ENCODE measurements around the gene SERINC2. TPM values are rescaled to one million over a fixed set of nuclear protein-coding genes. Genes with fewer than 3 reads are reported as not detected.

The SERINC2 gene
- total and polyA plus RNA-seq, 9 of the 15 experiments (the other 6 are each of a cell fraction or from before 2014, with no cell fraction given), result 0.07 to 1.2 (median 0.70) TPM; not detected in 2

DNA sequence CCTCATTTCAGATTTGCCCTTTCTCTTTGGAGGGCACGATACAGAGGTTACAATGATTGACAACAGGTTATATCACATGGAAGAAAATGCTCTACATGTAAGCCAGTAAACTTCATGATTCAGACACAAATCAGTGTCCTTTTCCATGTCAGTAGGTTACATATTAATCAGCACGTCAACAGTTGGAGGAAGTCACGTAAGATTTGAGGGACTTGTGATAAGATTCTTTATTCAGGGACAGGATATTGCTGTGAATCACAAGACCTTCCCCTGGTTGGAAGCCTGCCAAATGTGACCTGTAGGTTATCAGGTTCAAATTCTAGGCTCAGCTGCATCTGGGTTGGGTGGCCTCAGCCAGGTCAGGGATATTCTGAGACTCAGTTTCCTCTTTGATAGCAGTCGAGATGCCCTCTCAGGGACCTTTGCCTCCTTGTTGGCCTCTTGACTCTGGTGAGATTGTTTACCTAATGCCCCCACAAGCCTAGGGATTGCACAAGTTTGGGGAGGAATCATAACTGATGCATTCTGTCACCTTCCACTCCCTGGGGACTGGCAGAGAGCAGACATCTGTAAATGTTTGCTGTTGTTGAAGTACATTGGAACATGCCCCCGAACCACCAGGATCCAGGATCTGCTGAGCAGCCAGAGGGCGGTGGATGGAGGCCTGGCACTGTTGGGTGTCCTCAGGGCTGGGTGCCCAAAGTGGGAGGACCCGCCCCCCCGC is 31.9 kb downstream of the SERINC2 start:
- Histone ChIP-seq H2AFZ (ENCODE audit: low read depth, low read length) (no peak overlapping the region), H4K20me1 (replicated peaks; ENCODE audit: control insufficient read depth, insufficient read depth, low read length) (no peaks in the 10 kb centered on the region), H3K4me2 (ENCODE audit: insufficient read depth, low read length) (no peak overlapping the region), H3K4me3 (no peak overlapping the region), H3K9ac (ENCODE audit: insufficient read depth in 1 of 2, low read depth in 2 of 2, low read length in 2 of 2) (no peak overlapping the region), H3K79me2 (ENCODE audit: control insufficient read depth, insufficient read depth, low read length) (no peaks in the 10 kb centered on the region), H3K9me3 (replicated peaks; ENCODE audit: control insufficient read depth, insufficient read depth, low read depth, low read length) (no peaks in the 10 kb centered on the region), H3K36me3 (ENCODE audit: control insufficient read depth, insufficient read depth, low read length) (no peaks in the 10 kb centered on the region), H3K27ac (ENCODE audit: extremely low read depth, low read depth, low read length) (no peak overlapping the region), H3K9me1 (ENCODE audit: control insufficient read depth, insufficient read depth, low read length) (no peaks in the 10 kb centered on the region), H3K4me1 (replicated peaks in 1 of 2; ENCODE audit: control insufficient read depth in 2 of 2, insufficient read depth in 2 of 2, low read length in 2 of 2) (peaks cover 2 to 4% of the 10 kb centered on the region in 2 experiments; a peak in 3 of 5 replicates), H3K27me3 (ENCODE audit: control insufficient read depth in 2 of 2, insufficient read depth in 2 of 2, low read length in 2 of 2) (peaks cover 11 to 31% of the 10 kb centered on the region in 2 experiments)
- no peak for FAIRE-seq
- BruUV-seq (replicated peaks), result no TSS peak
- WGBS (ENCODE audit: insufficient coverage, low coverage, missing lambda C conversion rate), result under 1% methylated on average over 8 of the region's 8 CpGs
- intact Hi-C loops (cut with micrococcal nuclease), result no loop called here
- in situ Hi-C loops (cut with MboI), result no loop called here
- peak in 1 of 4 experiments; percentile 25 for DNase-seq (ENCODE audit: extremely low read depth in 1 of 4, low spot score in 3 of 4)
- CTCF ChIA-PET (ENCODE audit: low intra/inter-chr PET ratio), result no interaction called here
- POLR2A ChIA-PET, result no interaction called here
- no peak for ATAC-seq
- TF ChIP-seq, protein P1, sequence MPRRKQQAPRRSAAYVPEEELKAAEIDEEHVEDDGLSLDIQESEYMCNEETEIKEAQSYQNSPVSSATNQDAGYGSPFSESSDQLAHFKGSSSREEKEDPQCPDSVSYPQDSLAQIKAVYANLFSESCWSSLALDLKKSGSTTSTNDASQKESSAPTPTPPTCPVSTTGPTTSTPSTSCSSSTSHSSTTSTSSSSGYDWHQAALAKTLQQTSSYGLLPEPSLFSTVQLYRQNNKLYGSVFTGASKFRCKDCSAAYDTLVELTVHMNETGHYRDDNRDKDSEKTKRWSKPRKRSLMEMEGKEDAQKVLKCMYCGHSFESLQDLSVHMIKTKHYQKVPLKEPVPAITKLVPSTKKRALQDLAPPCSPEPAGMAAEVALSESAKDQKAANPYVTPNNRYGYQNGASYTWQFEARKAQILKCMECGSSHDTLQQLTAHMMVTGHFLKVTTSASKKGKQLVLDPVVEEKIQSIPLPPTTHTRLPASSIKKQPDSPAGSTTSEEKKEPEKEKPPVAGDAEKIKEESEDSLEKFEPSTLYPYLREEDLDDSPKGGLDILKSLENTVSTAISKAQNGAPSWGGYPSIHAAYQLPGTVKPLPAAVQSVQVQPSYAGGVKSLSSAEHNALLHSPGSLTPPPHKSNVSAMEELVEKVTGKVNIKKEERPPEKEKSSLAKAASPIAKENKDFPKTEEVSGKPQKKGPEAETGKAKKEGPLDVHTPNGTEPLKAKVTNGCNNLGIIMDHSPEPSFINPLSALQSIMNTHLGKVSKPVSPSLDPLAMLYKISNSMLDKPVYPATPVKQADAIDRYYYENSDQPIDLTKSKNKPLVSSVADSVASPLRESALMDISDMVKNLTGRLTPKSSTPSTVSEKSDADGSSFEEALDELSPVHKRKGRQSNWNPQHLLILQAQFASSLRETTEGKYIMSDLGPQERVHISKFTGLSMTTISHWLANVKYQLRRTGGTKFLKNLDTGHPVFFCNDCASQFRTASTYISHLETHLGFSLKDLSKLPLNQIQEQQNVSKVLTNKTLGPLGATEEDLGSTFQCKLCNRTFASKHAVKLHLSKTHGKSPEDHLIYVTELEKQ (CRISPR knock-in tag; IDR thresholded peaks at IDR 0.05), result no peak
- TF ChIP-seq HCFC1 (IDR thresholded peaks at IDR 0.05; ENCODE audit: low read depth, low read length) (no peak), ZNF766 (CRISPR knock-in tag; conservative IDR thresholded peaks at IDR 0.05) (no peak), TCFL5 (CRISPR knock-in tag; conservative IDR thresholded peaks at IDR 0.05) (no peak), CHD2 (IDR thresholded peaks at IDR 0.05; ENCODE audit: low read depth, low read length) (no peak), TAF1 (IDR thresholded peaks at IDR 0.05; ENCODE audit: control insufficient read depth, extremely low read depth, insufficient read depth, low read length, severe bottlenecking) (no peak), SNIP1 (IDR thresholded peaks at IDR 0.05; ENCODE audit: low read depth) (no peak), ELF1 (tag; IDR thresholded peaks at IDR 0.05) (no peak), NUFIP1 (IDR thresholded peaks at IDR 0.05; ENCODE audit: partially characterized antibody) (no peak), SRF (CRISPR knock-in tag; IDR thresholded peaks at IDR 0.05) (no peak), CCAR2 (IDR thresholded peaks at IDR 0.05; ENCODE audit: low read depth, low read length) (no peak), SP1 (CRISPR knock-in tag; IDR thresholded peaks at IDR 0.05) (no peak), KHSRP (IDR thresholded peaks at IDR 0.05) (no peak), SAFB2 (IDR thresholded peaks at IDR 0.05; ENCODE audit: borderline replicate concordance, low read depth, low read length, severe bottlenecking) (no peak), NFATC3 (IDR thresholded peaks at IDR 0.05) (no peak)
- TF ChIP-seq, protein P2, sequence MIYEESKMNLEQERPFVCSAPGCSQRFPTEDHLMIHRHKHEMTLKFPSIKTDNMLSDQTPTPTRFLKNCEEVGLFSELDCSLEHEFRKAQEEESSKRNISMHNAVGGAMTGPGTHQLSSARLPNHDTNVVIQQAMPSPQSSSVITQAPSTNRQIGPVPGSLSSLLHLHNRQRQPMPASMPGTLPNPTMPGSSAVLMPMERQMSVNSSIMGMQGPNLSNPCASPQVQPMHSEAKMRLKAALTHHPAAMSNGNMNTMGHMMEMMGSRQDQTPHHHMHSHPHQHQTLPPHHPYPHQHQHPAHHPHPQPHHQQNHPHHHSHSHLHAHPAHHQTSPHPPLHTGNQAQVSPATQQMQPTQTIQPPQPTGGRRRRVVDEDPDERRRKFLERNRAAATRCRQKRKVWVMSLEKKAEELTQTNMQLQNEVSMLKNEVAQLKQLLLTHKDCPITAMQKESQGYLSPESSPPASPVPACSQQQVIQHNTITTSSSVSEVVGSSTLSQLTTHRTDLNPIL (CRISPR knock-in tag; IDR thresholded peaks at IDR 0.05), result no peak
- TF ChIP-seq, protein P3, sequence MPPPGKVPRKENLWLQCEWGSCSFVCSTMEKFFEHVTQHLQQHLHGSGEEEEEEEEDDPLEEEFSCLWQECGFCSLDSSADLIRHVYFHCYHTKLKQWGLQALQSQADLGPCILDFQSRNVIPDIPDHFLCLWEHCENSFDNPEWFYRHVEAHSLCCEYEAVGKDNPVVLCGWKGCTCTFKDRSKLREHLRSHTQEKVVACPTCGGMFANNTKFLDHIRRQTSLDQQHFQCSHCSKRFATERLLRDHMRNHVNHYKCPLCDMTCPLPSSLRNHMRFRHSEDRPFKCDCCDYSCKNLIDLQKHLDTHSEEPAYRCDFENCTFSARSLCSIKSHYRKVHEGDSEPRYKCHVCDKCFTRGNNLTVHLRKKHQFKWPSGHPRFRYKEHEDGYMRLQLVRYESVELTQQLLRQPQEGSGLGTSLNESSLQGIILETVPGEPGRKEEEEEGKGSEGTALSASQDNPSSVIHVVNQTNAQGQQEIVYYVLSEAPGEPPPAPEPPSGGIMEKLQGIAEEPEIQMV (tag; conservative IDR thresholded peaks at IDR 0.05; ENCODE audit: low read depth), result no peak

Measured in K562 (cell line).